GM18868 (cell line): ENCODE results near the gene SLC39A12.

ENCODE experiments used
- ATAC-seq: cut with Tn5 transposase; IDR thresholded peaks from one replicate; pipeline ENCODE4 v1.9.1; 2021; ENCODE audit warnings: mild to moderate bottlenecking, moderate library complexity; ENCODE audit not compliant: unreplicated experiment

The SLC39A12 gene

GRCh38 chr10:18043148-18044006 is 91.7 kb downstream of the SLC39A12 start:
- no peak for ATAC-seq

GRCh38 chr10:18044976-18045720 is 93.4 kb downstream of the SLC39A12 start:
- ATAC-seq, result no peak

DNA sequence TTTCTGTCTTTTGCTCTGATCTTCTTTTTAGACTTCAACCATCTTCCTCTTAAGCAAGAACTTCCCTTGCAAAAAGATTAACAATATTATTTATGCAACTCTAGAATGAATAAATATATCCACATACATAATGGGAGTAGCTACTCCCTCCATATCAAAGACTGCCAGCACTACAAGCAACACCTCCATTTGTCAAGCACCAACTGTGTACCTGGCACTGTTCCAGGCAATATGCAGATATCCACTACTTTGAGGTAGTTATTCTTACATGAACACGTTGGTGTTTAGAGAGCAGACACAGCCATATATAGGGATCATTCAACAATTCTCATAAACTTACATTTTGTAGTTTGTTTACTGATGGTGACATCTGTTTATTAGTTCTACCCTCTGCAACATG is 104.9 kb downstream of the SLC39A12 start:
- no peak for ATAC-seq

- ATAC-seq, result no peak
These were observed 108.3 kb downstream of the SLC39A12 start for GRCh38 chr10:18059826-18060559.

DNA sequence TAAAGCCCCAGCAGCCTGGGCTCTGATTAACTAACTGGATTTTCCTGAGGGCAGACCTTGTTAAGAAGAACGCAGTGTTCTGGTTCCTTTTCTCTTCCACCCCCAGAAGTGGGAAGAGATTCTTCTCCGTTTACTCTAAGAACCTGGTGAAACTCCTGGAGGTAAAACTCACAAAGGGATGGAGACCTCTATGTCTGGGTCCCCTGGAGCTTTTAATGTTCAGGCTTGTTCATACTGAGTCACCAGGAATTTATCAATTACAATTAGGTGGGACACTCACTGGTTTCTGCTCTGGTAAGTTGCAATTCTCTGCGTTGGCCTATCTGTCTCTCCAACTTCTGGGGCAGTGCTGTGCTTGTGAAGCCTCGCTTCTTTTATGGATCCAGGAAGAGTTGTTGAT is 115.2 kb downstream of the SLC39A12 start:
- ATAC-seq, result no peak

DNA sequence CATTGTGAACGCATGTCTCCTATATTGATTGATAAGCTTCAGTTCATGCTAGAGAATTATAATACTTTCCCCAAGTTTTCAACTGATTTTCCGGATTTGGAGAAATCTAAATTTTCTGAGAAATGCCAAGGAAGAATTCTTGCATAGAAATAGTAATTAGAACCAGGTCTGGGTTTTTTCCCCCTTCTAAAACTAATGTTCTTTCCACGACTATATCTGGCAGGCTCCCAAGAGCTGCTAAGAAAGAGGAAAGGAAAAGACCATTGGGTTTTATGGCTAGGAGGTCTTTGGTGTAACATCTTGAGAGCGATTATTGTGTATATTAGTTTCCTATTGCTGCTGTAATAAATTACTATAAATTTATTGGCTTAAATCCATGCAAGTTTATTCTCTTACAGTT is 116.7 kb downstream of the SLC39A12 start:
- ATAC-seq, result no peak

GRCh38 chr10:18071591-18071990 is 119.9 kb downstream of the SLC39A12 start:
- ATAC-seq, result no peak

- no peak for ATAC-seq
These were observed 121.6 kb downstream of the SLC39A12 start for GRCh38 chr10:18073314-18073713.

- no peak for ATAC-seq
These were observed 124.2 kb downstream of the SLC39A12 start for GRCh38 chr10:18075881-18076280.

- ATAC-seq, result no peak
These were observed 128.1 kb downstream of the SLC39A12 start for GRCh38 chr10:18079665-18080295.

GRCh38 chr10:18082381-18082780 is 130.7 kb downstream of the SLC39A12 start:
- ATAC-seq, result no peak

- no peak for ATAC-seq
These were observed 134.1 kb downstream of the SLC39A12 start for GRCh38 chr10:18085855-18086254.

GRCh38 chr10:18086746-18087145 is 135.0 kb downstream of the SLC39A12 start:
- no peak for ATAC-seq

GRCh38 chr10:18087355-18087754 is 135.6 kb downstream of the SLC39A12 start:
- no peak for ATAC-seq
